CD4-positive, alpha-beta T cell (primary cell): Measurements from ENCODE around the gene NUP62. TPM values are rescaled to one million over a fixed set of nuclear protein-coding genes. Genes with fewer than 3 reads are reported as not detected.

Experiments used
- ATAC-seq: fragments of 200-7000 bp; cut with Tn5 transposase; one replicate; pipeline ENCODE4 v1.10.0; 2022; ENCODE audit warnings: mild to moderate bottlenecking; ENCODE audit not compliant: poor library complexity
- CTCF ChIA-PET: fragments of 350-600 bp; sonication (Branson Sonifier 250); formaldehyde crosslinking; loops from one replicate; lab custom pipeline; 2021; ENCODE audit warnings: antibody characterized with exemption, inconsistent platforms; lab: Charles Lee
- POLR2A ChIA-PET: fragments of 350-600 bp; sonication (Branson Sonifier 250); formaldehyde crosslinking; loops from one replicate; lab custom pipeline; 2021; ENCODE audit warnings: antibody characterized with exemption, inconsistent platforms; lab: Charles Lee
- DNase-seq, 14 experiments: peaks; one replicate each; pipeline ENCODE4 v3.0.0-alpha.2; 2013 to 2020; ENCODE audit warnings: mixed read lengths in 2 of 14
- H3K27ac ChIP-seq, 2 donors: one replicate each; pipeline versions ENCODE4 v1.5.1 to v1.7.0; 2013; ENCODE audit warnings: low read length in 2 of 2, low read depth in 1 of 2, mild to moderate bottlenecking in 1 of 2
- H3K27me3 ChIP-seq, 2 experiments: 1 replicate in 1 of 2; 2 replicates in 1 of 2; pipeline versions ENCODE4 v1.6.1 to v1.7.0; 2013; ENCODE audit warnings: low read length in 2 of 2, control low read depth in 1 of 2, mild to moderate bottlenecking in 1 of 2, moderate library complexity in 1 of 2; ENCODE audit not compliant: insufficient read depth in 2 of 2, control insufficient read depth in 1 of 2
- H3K36me3 ChIP-seq: one replicate; pipeline ENCODE4 v1.6.1; 2013; ENCODE audit warnings: low read length, control low read depth; ENCODE audit not compliant: insufficient read depth
- H3K4me1 ChIP-seq: one replicate; pipeline ENCODE4 v1.6.1; 2013; ENCODE audit warnings: low read length, control low read depth; ENCODE audit not compliant: insufficient read depth
- H3K4me3 ChIP-seq: one replicate; pipeline ENCODE4 v1.5.1; 2013; ENCODE audit warnings: mild to moderate bottlenecking, low read length, moderate library complexity
- H3K9me3 ChIP-seq, 2 experiments: 1 replicate in 1 of 2; 2 replicates in 1 of 2; pipeline versions ENCODE4 v1.6.1 to v1.7.0; 2013; ENCODE audit warnings: low read length in 2 of 2, mild to moderate bottlenecking in 2 of 2, control low read depth in 1 of 2, moderate library complexity in 1 of 2; ENCODE audit not compliant: control insufficient read depth in 1 of 2, insufficient read depth in 1 of 2
- H3K27ac Mint-ChIP-seq: one replicate; pipeline ENCODE4 v1.8.0; 2020; ENCODE audit warnings: mixed read lengths
- H3K27me3 Mint-ChIP-seq: one replicate; pipeline ENCODE4 v1.8.0; 2021; ENCODE audit warnings: mixed read lengths
- H3K36me3 Mint-ChIP-seq: one replicate; pipeline ENCODE4 v1.8.0; 2021; ENCODE audit warnings: low read depth, mixed read lengths
- H3K4me1 Mint-ChIP-seq: one replicate; pipeline ENCODE4 v1.8.0; 2021; ENCODE audit warnings: low read depth, mixed read lengths
- H3K4me3 Mint-ChIP-seq: one replicate; pipeline ENCODE4 v1.8.0; 2020; ENCODE audit warnings: mild to moderate bottlenecking, mixed read lengths
- H3K9me3 Mint-ChIP-seq: one replicate; pipeline ENCODE4 v1.8.0; 2020; ENCODE audit warnings: mixed read lengths
- intact Hi-C, 2 experiments: fragments of 100-400 bp; cut with DNase I in 1 of 2; cut with micrococcal nuclease in 1 of 2; formaldehyde crosslinking; loops; one replicate each; pipeline versions ENCODE4 v1.15.1 to v1.9.0; 2023 to 2025; cut with DNase I, micrococcal nuclease
- total RNA-seq, 174 experiments: library from RNA in 2 of 174; stranded (reverse) in 2 of 174; gene quantifications; one replicate each; pipeline ENCODE4 v1.2.3 and lab custom pipeline; 2021 to 2026
- TF ChIP-seq, protein P1 (sequence below): fragments of 200-600 bp; IDR thresholded peaks from one replicate; pipeline ENCODE4 v1.8.0; 2022; ENCODE audit warnings: antibody characterized with exemption, mild to moderate bottlenecking

The NUP62 gene
- total RNA-seq, 2 experiments from 2014 or later, result 19.2 to 21.7 TPM

DNA sequence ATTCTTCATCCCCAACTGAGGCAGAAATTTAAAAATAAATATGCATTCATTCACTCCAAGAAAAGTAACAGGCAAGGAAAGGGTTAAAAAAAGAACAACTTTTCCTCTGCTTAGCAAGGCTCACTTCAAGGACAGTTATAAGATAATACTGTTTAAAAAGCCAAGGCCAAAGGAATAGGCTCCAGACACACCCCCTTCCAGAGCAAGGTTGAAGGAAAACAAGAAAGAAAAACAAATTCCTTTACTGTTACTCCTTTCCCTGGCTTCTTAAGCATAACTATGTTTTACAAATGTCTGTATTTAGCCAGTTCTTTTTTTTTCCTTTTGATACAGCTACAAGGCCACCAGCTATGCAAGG lies 23.2 kb upstream of the NUP62 start:
- no peak for DNase-seq
- TF ChIP-seq, protein P1, sequence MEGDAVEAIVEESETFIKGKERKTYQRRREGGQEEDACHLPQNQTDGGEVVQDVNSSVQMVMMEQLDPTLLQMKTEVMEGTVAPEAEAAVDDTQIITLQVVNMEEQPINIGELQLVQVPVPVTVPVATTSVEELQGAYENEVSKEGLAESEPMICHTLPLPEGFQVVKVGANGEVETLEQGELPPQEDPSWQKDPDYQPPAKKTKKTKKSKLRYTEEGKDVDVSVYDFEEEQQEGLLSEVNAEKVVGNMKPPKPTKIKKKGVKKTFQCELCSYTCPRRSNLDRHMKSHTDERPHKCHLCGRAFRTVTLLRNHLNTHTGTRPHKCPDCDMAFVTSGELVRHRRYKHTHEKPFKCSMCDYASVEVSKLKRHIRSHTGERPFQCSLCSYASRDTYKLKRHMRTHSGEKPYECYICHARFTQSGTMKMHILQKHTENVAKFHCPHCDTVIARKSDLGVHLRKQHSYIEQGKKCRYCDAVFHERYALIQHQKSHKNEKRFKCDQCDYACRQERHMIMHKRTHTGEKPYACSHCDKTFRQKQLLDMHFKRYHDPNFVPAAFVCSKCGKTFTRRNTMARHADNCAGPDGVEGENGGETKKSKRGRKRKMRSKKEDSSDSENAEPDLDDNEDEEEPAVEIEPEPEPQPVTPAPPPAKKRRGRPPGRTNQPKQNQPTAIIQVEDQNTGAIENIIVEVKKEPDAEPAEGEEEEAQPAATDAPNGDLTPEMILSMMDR, result no peak
- Histone ChIP-seq H3K27ac (no peak overlapping the region), H3K4me3 (no peak overlapping the region), H3K9me3 (peaks cover 0 to 7% of the 10 kb centered on the region in 2 experiments), H3K36me3 (no peaks in the 10 kb centered on the region), H3K27me3 (peaks cover 0 to 7% of the 10 kb centered on the region in 2 experiments), H3K4me1 (peaks cover 6% of the 10 kb centered on the region)
- H3K36me3 Mint-ChIP-seq, result no peaks in the 10 kb centered on the region
- ChIA-PET CTCF (no interaction called here), POLR2A (no interaction called here)
- no peaks in the 10 kb centered on the region for H3K9me3 Mint-ChIP-seq
- H3K27me3 Mint-ChIP-seq, result peaks cover 27% of the 10 kb centered on the region
- intact Hi-C loops, result no loop called here
- no peaks in the 10 kb centered on the region for H3K4me1 Mint-ChIP-seq
- no peak overlapping the region for H3K4me3 Mint-ChIP-seq
- H3K27ac Mint-ChIP-seq, result no peak overlapping the region
- no peak for ATAC-seq

DNA sequence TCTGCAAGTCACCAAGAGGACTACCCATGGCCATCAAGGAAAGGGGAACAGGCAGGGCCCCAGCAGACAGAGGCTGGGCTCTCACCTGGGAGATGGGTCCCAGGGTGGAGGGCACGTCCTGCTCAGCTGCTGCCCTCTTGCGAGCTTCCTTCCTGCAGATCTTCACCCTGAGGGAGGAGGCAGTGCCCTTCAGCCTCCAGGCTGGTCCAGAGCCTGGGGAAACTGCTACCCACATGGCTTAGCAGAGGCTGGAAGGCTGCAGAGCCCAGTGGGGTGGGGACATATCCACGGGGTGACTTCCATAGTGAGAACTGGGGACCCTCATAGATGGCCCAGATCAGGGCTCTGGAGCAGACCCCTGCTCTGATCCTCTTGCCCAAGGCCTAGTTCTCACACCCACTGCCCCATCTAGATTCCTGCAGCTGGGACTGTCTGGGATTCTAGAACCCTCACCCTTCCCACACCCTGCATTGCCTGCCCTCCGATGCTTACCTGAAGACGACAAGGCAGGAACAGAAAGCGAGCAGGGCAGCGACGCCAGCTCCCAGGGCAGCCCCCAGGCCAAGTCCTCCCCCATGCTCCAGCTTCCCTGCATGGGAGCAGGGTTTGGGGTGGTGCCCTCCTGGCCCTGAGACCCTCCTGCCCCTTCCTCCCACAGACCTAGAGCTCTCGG lies 22.6 kb upstream of the NUP62 start:
- no peak overlapping the region for H3K27ac ChIP-seq
- H3K27ac Mint-ChIP-seq, result no peak overlapping the region
- H3K27me3 Mint-ChIP-seq, result peaks cover 27% of the 10 kb centered on the region
- H3K9me3 ChIP-seq, result peaks cover 0 to 7% of the 10 kb centered on the region in 2 experiments
- no peaks in the 10 kb centered on the region for H3K36me3 Mint-ChIP-seq
- H3K27me3 ChIP-seq, result peaks cover 0 to 7% of the 10 kb centered on the region in 2 experiments
- ChIA-PET CTCF (no interaction called here), POLR2A (no interaction called here)
- TF ChIP-seq, protein P1, result no peak
- ATAC-seq, result no peak
- no peaks in the 10 kb centered on the region for H3K36me3 ChIP-seq
- H3K4me3 Mint-ChIP-seq, result no peak overlapping the region
- no peaks in the 10 kb centered on the region for H3K4me1 Mint-ChIP-seq
- DNase-seq, result no peak
- no peaks in the 10 kb centered on the region for H3K9me3 Mint-ChIP-seq
- intact Hi-C loops, result no loop called here
- H3K4me3 ChIP-seq, result no peak overlapping the region
- H3K4me1 ChIP-seq, result peaks cover 6% of the 10 kb centered on the region

DNA sequence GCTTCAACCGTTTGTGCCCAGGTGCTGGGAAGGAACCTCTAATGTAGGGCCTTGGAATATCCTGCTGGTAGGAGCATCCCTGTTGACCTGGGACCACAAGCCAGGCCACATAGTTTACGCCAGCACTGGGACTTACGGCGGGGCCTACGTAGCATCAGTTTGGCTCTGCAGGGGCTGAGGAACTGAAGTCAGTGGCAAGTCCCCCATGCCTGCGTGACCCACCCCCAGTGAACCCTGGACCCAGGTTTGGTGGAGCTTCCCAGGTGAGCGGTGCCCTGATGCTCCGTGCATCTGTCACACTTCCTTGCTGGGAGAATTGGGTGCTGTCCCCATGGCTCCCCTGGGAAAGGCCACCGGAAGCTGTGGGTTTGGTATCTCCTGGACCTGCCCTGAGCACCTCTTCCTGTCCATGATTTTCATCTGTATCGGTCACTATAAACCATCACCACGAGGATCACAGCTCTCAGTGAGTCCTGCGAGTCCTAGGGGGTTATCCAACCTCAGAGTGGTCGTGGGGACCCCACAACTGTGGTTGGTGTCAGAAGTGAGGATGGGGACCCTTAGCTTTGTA lies 21.7 kb upstream of the NUP62 start:
- Histone ChIP-seq H3K27me3 (peaks cover 0 to 7% of the 10 kb centered on the region in 2 experiments), H3K36me3 (no peaks in the 10 kb centered on the region), H3K4me1 (peaks cover 6% of the 10 kb centered on the region), H3K9me3 (peaks cover 0 to 7% of the 10 kb centered on the region in 2 experiments), H3K27ac (no peak overlapping the region), H3K4me3 (no peak overlapping the region)
- no peak overlapping the region for H3K27ac Mint-ChIP-seq
- no peak overlapping the region for H3K4me3 Mint-ChIP-seq
- DNase-seq (no peak), ATAC-seq (no peak)
- H3K36me3 Mint-ChIP-seq, result no peaks in the 10 kb centered on the region
- POLR2A ChIA-PET, result no interaction called here
- CTCF ChIA-PET, result no interaction called here
- intact Hi-C loops, result no loop called here
- TF ChIP-seq, protein P1, result no peak
- no peaks in the 10 kb centered on the region for H3K4me1 Mint-ChIP-seq
- H3K9me3 Mint-ChIP-seq, result no peaks in the 10 kb centered on the region
- H3K27me3 Mint-ChIP-seq, result peaks cover 27% of the 10 kb centered on the region
